MG63 (cell line): ENCODE data around the gene LCN2. TPM values are rescaled to one million over a fixed set of nuclear protein-coding genes. Genes with fewer than 3 reads are reported as not detected.

Experiments used
- DNase-seq: peaks from one replicate; pipeline ENCODE4 v3.0.0-alpha.2; 2020
- H3K27me3 ChIP-seq: fragments of 250-450 bp; sonication (Bioruptor Pico); 2 replicates; pipeline ENCODE4 v1.5.1; 2020; ENCODE audit warnings: mild to moderate bottlenecking, moderate library complexity
- H3K36me3 ChIP-seq: fragments of 250-450 bp; sonication (Bioruptor Pico); 2 replicates; pipeline ENCODE4 v1.5.1; 2020; ENCODE audit warnings: mild to moderate bottlenecking, moderate library complexity
- H3K4me3 ChIP-seq: fragments of 250-450 bp; sonication (Bioruptor Pico); 2 replicates; pipeline ENCODE4 v1.5.1; 2020; ENCODE audit warnings: mild to moderate bottlenecking, moderate library complexity
- H3K9me3 ChIP-seq: fragments of 250-450 bp; sonication (Bioruptor Pico); 2 replicates; pipeline ENCODE4 v1.5.1; 2020; ENCODE audit warnings: mild to moderate bottlenecking, moderate library complexity
- total RNA-seq: library from RNA; depleted of rRNA; stranded (reverse); fragments of >200 nt; shearing (Covaris generic); gene quantifications from 2 replicates; pipeline ENCODE4 v1.2.3, GENCODE V29; 2014; ENCODE audit warnings: low replicate concordance

The LCN2 gene
- total RNA-seq, 1 experiment from 2014 or later, result not detected

DNA sequence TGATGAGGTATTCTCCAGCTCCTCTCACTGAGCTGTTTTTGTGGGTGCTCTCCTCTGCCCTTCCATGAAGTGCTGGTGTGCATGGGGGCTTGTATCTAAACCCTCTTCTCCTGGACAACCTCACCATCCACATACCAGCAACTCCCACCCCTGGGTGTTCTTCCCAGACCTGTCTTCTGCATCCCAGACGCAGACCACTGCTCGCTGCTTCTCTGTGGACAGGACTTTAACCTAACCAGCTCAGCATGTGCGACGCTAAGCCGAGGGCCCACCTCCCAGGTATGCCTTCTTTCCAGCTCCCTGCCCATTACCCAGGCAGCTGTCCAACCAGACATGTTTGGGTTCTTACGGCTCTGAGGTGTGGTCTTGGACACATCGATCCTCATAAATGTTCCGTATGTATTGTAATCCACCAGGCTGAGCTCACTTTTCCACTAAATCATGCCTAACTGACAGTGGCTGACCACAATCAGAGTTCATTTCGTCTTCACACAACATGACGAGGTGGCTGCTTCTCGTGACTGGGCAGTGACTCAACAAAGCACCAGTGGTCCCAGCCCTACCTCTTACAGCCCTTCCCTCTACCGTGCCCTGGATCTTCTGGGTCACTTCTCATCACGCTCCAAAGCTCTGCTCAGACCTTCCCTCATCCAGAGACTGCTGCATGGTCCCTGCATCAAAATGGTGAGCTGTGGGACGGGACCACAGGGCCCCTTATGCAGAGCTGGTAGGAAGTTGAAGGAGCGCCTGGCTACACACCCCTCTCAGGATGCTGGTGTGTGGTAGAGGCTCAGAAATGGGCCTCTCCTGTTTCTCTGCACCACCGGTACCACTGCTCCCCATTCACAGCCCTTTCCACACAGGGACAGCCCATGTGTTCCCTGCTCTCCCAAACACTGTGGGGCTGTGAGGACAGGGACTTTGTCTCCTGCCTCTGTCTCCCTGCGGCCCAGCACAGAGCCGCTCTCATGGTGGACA is 12.1 kb upstream of the LCN2 start:
- Histone ChIP-seq H3K4me3 (no peak overlapping the region), H3K36me3 (no peaks in the 10 kb centered on the region), H3K27me3 (no peaks in the 10 kb centered on the region), H3K9me3 (no peaks in the 10 kb centered on the region)
- no peak for DNase-seq

DNA sequence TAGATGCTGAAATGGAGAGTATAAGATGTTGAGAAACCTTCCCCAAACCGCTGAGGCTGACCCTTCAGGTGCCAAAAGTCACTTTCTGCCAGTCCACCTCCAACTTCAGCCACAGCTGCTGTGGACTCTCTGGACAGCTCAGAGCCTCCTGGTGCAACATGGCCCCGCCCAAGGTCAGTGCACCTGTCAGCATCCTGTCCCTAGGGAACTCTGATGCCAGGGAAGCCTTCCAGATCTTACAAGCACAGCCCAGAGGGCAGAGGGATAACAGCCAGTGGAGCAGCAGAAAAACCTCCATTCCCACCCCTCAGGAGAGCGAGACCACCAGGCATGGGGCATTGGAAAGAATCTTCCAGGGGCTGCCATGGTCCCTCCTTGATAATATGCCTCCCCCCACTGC is 11.3 kb upstream of the LCN2 start:
- Histone ChIP-seq H3K27me3 (no peaks in the 10 kb centered on the region), H3K9me3 (no peaks in the 10 kb centered on the region), H3K36me3 (no peaks in the 10 kb centered on the region), H3K4me3 (no peak overlapping the region)
- no peak for DNase-seq

DNA sequence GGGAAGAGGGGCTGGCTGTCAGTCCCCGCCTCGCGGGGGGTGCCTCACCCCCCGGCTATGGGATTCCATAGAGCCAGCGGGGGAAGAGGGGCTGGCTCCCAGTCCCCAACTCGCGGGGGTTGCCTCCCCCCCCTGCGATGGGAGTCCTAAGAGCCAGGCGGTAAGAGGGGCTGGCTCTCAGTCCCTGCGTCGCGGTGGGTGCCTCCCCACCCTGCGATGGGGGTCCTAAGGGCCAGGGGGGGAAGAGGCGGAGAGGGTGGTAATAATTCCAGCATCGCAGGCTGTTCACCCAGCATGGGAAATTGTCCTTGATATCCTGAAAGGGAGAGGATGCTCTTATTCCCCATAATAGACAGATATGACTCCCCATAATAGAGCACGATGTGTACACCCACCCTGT is 9.6 kb upstream of the LCN2 start:
- H3K36me3 ChIP-seq, result no peaks in the 10 kb centered on the region
- no peak overlapping the region for H3K4me3 ChIP-seq
- DNase-seq, result no peak
- no peaks in the 10 kb centered on the region for H3K27me3 ChIP-seq
- no peaks in the 10 kb centered on the region for H3K9me3 ChIP-seq

DNA sequence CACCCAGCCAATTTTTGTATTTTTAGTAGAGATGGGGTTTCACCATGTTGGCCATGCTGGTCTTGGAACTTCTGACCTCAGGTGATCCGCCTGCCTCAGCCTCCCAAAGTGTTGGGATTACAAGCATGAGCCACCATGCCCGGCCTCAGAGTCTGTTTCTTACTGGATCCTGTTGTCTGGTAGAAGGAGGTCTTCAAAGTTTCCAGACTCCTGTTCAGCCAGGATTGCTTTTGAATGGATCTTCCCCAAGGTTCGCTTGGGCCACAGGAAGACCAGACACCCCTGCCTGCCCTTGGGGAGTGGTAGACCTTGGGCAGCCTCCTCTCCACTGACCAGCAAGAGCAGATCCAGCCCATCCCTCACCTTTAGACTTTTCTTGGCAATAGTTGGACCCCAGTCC is 7.6 kb upstream of the LCN2 start:
- Histone ChIP-seq H3K36me3 (no peaks in the 10 kb centered on the region), H3K27me3 (no peaks in the 10 kb centered on the region), H3K4me3 (no peak overlapping the region), H3K9me3 (no peaks in the 10 kb centered on the region)
- no peak for DNase-seq

DNA sequence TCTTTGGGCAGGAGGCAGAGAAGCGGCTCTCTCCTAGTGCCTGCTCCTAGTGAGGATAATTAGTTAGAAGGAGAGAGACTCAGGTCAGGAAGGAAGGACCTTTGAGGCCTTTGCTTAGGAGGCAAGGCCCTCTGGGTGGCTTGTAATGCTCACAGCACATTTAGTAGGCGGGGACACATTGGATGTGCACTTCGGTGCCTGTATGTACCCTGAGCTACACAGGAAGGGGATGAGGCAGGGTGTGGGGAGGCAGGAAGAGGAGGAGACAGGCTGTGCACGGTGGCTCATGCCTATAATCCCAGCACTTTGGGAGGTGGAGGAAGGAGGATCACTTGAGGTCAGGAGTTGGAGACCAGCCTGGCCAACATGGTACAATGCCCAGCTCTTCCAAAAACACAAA is 7.2 kb upstream of the LCN2 start:
- Histone ChIP-seq H3K36me3 (no peaks in the 10 kb centered on the region), H3K4me3 (no peak overlapping the region), H3K27me3 (no peaks in the 10 kb centered on the region), H3K9me3 (no peaks in the 10 kb centered on the region)
- DNase-seq, result no peak

DNA sequence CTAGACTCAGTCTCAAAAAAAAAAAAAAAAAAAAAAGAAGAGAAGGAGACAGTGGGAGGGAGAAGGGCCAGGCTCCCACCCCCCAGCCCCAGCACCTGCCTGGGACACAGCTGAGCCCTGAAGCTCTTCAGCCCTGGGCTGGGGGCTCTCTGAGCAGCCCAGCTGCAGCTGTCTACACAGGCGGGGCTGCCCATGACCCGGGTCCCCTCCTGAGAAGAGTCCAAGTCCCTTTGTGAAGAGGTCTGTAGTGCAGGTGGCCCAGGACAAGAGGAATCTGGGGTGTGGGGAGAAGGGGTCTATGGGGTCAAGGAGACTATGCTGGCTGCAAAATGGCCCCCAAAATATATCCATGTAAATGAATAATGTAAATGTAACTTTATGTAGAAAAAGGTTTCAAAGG is 6.7 kb upstream of the LCN2 start:
- Histone ChIP-seq H3K27me3 (no peaks in the 10 kb centered on the region), H3K4me3 (no peak overlapping the region), H3K36me3 (no peaks in the 10 kb centered on the region), H3K9me3 (no peaks in the 10 kb centered on the region)
- no peak for DNase-seq

DNA sequence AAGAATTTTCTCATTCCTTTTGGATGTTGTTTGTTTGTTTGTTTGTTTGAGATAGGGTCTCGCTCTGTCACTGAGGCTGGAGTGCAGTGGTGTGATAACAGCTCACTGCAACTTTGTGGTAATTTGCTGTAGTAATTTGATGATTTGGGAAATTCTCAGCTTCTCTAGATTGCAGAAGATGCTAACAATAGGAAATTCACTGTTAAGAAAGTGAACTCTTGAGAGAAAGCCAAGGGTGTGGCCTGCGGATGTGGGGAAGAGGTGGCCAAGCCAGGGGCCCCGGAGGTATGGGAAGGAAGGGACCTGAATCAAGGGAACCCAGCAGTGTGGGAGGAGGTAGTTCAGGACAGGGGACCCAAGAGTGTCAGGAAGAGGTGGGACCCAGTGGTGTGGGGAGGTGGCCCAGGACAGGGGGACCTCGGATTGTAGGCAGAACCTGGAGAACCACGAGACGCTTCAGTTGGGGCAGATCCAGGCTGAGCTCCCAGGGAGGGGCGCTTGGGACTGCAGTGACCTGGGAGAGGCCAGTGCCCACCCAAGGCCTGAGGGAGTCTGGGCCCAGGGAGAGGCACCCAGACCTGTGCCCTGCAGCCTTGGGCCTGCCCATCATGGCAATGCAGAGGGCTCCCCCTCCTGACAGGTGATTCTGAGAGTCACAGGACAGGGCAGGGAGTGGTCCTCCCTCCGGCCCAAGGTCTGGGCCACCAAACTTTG is 5.6 kb upstream of the LCN2 start:
- no peaks in the 10 kb centered on the region for H3K27me3 ChIP-seq
- no peak for DNase-seq
- no peak overlapping the region for H3K4me3 ChIP-seq
- H3K36me3 ChIP-seq, result no peaks in the 10 kb centered on the region
- no peaks in the 10 kb centered on the region for H3K9me3 ChIP-seq

DNA sequence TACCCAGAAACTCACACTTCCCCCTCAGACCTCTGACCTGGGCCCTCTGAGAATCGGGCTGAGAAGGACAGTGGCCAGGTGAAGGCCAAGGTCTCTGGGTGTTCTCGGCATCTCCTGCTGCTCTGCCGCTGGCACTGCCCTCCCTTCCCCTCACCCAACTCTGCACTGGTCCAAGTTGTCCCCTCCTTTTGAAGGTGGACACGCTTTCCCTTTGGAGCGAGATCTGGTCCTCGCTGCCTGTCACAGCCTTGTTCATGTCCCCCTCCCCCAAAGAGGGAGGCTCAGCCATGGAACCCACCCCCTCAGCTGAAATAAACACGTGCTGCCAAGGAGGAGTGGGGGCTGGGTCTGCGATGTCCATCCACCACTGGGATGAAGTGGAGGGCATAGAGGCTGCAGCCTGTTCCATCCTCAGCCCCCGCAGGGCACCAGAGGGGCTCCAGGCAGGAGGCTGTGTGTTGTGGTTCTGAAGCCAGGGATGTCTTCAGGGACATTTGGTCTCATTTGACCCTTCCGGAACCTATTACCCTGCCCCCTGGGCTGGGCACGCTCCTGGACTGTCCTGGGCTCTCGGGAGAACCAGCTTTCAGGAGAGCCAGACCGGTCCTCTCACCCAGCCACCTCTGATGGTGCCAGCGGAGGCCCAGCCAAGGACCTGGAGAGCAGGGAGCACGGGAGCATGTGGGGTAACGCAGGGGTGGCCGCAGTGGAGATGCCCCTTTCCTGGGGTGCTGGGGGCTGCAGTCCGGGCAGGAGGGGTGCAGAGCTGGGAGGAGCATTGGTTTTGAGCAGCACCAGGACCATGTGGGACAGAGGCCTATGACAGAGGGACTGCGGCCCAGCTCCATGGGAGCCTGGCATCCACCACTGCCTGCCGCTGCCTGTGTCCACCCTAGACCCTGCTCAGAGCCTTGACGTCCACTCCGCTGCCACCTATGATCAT is 4.7 kb upstream of the LCN2 start:
- no peak overlapping the region for H3K4me3 ChIP-seq
- H3K9me3 ChIP-seq, result no peaks in the 10 kb centered on the region
- DNase-seq, result no peak
- no peaks in the 10 kb centered on the region for H3K27me3 ChIP-seq
- no peaks in the 10 kb centered on the region for H3K36me3 ChIP-seq

DNA sequence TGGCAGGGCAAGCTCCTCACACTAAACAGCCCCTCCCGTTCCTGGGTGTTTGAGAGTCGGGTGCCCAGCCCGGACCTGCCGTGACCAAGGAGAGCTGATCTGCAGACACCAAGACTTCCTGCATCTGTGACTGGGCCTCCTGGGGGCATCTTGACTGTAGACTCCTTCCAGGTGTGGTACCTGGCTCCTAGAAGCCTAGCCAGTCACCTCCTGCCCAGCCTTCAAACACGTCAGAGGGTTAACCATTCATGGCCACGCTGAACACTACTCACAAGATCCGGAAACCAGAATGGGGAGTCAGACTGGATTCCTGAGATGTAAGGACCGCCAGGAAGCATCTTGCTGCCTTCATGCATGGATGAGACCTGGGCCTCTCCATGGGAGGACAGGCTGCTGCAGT is 3.7 kb upstream of the LCN2 start:
- no peak for DNase-seq
- H3K9me3 ChIP-seq, result no peaks in the 10 kb centered on the region
- H3K27me3 ChIP-seq, result no peaks in the 10 kb centered on the region
- no peaks in the 10 kb centered on the region for H3K36me3 ChIP-seq
- no peak overlapping the region for H3K4me3 ChIP-seq

DNA sequence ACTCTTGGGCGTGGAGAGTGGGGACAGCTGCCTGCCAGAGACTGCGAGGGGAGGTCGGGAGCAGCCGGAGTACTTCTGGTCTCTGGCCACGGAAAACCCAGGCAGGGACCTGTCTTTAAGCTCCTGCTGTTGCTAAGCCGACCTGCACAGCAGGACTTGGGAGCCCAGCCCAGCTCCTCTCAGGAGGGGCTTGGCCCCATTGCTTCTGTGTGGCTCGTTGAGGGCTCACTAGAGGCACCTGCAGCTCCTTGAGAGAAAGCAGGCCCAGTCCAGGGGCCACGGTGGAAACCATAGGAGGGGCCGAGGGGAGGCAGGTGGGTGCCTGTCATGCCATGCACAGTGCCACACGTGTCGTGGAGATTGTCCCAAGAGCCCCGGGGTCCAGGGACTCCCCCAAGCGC is 3.3 kb upstream of the LCN2 start:
- H3K9me3 ChIP-seq, result no peaks in the 10 kb centered on the region
- DNase-seq, result no peak
- no peaks in the 10 kb centered on the region for H3K27me3 ChIP-seq

DNA sequence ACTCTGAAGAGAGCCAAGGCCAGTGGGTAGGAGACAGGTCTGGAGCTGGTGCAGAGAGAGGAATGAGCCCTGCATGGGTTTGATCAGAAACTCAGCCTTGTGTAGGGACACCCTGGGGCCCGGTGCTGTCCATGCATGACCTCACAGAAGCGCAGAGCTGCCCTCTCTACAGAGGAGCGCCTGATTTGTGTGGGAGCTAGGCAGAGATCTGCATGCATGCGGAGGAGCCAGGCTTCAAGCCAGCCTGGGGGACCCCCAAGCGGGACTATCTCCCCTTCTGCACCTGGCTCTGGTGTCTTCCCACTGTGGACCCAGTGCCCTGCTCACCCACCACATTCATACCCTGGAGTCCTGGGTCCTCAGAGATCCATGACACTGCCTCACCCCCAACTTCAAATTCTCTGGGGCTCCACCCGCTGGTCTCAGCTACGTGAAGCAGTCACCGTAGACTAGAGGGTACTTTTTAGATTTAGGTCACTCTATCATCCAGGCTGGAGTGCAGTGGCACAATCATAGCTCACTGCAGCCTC is 2.6 kb upstream of the LCN2 start:
- DNase-seq, result no peak

More for the DNA sequence above, 3.3 kb upstream of the LCN2 start:
- Histone ChIP-seq H3K4me3 (no peak overlapping the region), H3K36me3 (no peaks in the 10 kb centered on the region)

DNA sequence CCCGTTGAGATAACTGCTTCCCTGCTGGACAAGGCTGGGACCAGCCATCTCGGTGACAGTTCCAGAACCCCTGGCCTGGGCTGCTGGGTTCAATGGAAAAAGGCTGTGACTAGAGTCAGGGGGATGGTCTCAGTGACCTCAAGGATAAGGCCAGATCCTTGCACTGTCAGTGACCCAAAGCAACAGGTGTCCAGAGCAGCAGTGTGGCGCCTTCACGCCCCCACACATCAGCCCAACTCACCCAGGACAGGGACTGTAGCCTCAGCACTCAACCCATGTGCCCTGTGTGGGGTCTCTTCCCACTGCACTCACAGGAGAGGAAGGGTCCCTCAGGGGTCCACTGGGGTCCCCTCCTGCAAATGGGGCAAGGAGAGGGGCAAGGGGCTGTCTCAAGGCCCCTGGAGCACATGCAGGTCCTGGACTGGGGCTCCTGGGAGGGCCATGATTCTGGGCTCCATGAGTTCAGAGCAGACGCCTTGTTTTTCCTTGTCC is 698 bp upstream of the LCN2 start:
- no peak overlapping the region for H3K4me3 ChIP-seq
- H3K27me3 ChIP-seq, result no peaks in the 10 kb centered on the region
- no peak for DNase-seq
- no peaks in the 10 kb centered on the region for H3K36me3 ChIP-seq
- H3K9me3 ChIP-seq, result no peaks in the 10 kb centered on the region

More for the DNA sequence above, 2.6 kb upstream of the LCN2 start:
- H3K27me3 ChIP-seq, result no peaks in the 10 kb centered on the region
- no peak overlapping the region for H3K4me3 ChIP-seq
- no peaks in the 10 kb centered on the region for H3K36me3 ChIP-seq
- no peaks in the 10 kb centered on the region for H3K9me3 ChIP-seq

DNA sequence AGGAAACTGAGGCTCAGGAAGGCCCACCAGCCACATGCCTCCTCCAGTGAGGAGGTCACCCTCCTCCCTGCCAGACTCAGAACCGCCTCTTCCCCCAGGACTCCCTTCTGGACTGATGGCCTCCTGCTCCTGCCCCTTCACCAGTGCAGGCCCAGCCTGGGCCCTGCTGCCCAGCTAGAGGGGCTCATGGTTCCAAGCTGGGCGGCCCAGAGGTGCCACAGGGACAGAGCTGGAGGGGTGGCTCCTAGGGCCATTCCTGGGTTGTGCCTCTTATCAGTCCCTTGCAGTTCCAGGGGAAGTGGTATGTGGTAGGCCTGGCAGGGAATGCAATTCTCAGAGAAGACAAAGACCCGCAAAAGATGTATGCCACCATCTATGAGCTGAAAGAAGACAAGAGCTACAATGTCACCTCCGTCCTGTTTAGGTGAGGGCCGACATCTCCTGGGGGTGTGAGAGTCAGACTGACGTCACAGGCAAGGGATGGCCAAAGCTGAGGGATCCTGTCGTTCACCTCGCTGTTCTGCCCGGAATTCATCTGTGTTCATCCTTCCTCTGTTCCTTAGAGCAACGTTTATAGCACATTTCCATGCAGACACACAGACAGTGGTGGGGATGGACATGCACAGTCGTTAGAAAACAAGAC is 819 bp downstream of the LCN2 start:
- Histone ChIP-seq H3K36me3 (no peaks in the 10 kb centered on the region), H3K27me3 (no peaks in the 10 kb centered on the region), H3K9me3 (no peaks in the 10 kb centered on the region), H3K4me3 (no peak overlapping the region)
- no peak for DNase-seq

DNA sequence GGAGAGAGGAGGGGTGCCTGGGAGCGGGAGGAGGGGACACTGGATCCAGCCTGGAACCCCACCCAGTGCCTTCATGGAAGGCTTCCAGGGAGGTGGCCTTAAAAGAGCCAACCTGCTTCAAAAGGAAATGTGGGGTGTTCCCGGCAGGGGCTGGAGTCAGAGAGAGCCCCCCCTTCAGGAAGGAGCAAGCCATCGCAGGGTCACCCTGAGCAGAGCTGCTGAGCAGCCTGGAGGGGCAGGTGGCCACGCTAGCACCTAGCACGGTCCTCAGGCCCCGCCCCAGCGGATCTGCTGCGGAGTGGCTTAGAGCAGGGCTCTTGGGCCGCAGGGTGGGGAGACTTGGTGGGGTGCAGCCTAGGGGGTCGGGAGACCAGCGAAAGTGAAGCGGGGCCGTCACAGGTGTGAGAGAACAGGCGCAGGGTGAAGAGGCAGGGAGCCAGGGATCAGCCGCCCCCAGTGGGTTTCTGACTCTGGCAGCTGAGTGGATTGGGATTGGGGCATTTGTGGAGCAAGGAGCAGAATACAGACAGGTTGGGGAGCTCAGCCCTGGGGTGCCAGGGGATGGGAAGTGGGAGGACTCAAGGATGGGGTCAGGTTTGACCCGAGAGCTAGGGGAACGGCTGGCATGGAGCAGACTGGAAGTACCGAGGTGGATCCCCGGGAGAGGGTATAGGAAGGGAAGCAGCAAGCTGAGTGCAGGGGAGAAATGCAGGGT is 1.5 kb downstream of the LCN2 start:
- Histone ChIP-seq H3K27me3 (no peaks in the 10 kb centered on the region), H3K4me3 (no peak overlapping the region), H3K36me3 (no peaks in the 10 kb centered on the region), H3K9me3 (no peaks in the 10 kb centered on the region)
- DNase-seq, result no peak

DNA sequence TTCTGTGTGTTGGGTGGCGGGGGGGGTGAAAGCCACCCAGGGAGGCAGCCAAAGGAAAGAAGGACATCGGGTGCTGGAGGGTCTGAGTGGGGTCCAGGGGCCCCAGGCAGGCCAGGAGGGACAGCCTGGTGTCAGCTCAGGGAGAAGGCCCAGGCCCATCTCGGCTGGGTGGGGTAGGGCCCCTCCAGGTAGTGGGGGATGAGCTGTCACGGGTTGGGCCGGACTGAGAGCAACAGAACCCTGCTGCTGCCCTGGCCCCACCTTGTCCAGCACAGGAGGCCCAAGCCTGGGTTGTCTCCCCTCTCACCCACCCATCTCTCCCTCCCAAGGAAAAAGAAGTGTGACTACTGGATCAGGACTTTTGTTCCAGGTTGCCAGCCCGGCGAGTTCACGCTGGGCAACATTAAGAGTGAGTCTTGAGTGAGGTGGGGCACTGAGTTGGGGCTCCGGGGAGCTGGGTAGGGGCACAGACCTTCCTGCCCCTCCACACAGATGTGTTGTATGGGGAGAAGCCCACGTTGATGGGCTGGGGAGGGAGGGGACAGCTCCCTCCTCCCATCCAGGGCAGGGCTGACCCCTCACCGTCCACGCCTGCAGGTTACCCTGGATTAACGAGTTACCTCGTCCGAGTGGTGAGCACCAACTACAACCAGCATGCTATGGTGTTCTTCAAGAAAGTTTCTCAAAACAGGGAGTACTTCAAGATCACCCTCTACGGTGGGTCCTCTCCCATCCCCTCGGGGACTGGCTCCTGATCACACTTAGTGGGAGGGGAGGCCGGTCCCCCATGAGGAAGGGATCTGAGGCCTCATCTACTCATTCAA is 2.3 kb downstream of the LCN2 start:
- DNase-seq, result no peak
- H3K9me3 ChIP-seq, result no peaks in the 10 kb centered on the region
- H3K36me3 ChIP-seq, result no peaks in the 10 kb centered on the region
- no peaks in the 10 kb centered on the region for H3K27me3 ChIP-seq
- no peak overlapping the region for H3K4me3 ChIP-seq
